Daoy (cell line): ENCODE data around the gene CELF4. TPM values are rescaled to one million over a fixed set of nuclear protein-coding genes. Genes with fewer than 3 reads are reported as not detected.

Experiments used
- DNase-seq: peaks from one replicate; pipeline ENCODE4 v3.0.0-alpha.2; 2015; ENCODE audit warnings: low read depth
- total RNA-seq: library from RNA; depleted of rRNA; stranded (reverse); fragments of >200 nt; shearing (Covaris generic); gene quantifications from 2 replicates; pipeline ENCODE4 v1.2.3, GENCODE V29; 2014

CELF4 gene
- total RNA-seq, 1 experiment from 2014 or later = not detected

GRCh38 chr18:37524498-37525261 lies 40.9 kb downstream of the CELF4 start:
- peak; percentile 11 for DNase-seq

DNA sequence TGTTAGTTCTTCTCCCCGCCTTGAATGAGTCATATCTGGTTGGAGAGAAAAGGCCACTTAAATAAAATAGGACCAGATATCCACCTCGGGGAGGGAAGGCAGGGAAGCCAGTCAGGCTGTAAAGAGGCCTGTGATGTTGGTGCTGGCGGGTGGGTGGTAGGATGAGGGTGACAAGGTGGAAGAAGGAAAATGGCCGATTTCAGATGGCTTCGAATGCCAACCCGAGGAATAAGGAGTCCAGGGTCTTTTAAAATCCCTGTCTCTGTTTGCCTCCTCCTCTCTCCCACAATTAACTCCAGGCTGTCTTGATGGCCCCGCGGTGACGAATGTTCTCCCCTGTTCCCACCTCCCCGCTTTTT lies 41.5 kb downstream of the CELF4 start:
- DNase-seq = peak; percentile 12

GRCh38 chr18:37521510-37522465 lies 43.8 kb downstream of the CELF4 start:
- no peak for DNase-seq

DNA sequence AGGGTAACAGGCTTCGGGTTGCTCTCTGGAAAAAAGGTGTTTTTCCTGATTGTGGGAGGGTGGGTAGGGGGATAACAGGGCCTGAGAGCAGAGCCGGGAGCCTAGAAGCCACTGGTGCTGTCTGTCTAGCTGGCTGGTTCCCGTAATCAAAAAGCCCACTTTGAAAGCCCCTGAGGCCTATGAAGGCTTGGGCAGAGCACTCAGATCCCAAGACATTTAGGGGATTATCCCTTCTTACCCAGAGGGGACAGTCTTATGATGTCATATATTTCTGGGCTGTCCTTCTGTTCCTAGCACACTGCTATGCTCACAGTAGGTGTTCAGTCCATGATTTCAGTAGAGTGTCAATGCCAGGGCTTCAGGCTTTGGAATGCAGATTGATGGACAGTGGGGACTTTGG lies 45.1 kb downstream of the CELF4 start:
- DNase-seq = no peak

DNA sequence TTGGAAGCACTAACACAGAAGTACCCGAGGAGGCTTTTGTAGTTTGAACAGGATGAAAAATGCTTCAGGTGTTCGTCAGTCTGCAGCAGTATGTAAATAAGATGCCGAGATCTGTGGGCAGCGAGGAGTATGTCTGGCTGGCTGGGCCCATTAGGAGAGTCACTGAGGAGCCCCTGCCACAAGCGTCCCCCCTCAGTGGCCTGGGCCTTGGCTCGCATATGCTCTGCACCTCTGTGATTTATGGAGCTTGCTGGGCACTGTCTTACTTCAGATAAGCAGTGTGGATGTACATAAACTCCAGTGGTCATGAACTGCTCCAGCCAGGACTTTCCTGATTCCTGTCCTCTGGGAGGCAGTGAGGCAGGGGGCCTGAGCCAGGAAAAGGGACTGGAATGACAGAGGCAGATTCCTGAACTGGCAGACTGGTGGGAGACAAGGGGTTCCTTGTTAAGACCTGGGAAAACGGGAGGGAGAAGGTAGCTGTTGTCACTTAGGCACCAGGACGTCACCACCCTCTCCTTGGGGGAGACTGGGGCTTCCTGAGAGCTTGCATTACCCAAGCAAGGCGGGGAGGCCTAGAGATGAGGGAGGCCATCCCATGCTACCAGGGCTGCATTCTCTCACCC lies 46.0 kb downstream of the CELF4 start:
- no peak for DNase-seq

DNA sequence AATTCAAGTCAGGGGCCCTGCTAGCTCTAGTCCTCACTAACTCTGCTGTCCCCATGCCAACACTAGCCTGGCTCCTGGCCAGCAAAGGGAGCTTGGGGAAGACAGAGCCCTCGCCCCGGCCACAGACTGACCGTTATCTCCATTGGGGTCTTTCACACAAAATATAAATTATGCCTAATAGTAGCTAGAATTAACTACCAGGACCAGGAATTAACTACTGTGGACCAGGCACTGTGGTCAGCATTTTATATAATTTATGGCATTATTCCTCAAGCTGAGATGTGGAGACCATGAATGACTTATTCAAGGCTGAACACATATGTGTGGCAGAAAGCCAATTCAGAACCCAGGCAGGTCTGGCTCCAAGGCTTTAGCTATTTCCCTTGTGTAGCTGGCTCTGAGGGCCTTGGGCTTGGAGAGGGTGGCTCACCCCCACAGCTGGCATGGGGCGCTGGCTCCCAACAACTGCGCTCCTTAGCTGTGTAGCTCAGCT lies 49.2 kb downstream of the CELF4 start:
- no peak for DNase-seq

DNA sequence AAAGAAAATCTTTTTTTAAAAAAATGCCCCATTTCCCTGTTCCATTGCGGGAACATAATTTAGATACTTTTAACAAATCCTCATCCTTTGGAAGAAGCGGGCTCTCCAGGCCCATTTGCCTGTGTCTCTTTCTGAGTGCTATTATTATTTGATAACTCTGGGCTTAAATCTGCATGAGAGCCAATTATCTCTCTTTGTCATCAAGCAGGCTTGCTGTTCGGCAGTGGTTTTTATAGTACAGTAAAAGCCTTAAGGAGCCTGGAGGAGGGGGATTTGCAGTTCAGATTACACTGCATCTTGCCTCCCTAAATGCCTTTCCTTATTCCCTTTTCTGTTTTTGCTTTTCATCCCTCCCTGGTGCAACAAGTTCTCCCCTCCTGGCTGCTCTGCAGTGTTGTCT lies 50.6 kb downstream of the CELF4 start:
- no peak for DNase-seq

DNA sequence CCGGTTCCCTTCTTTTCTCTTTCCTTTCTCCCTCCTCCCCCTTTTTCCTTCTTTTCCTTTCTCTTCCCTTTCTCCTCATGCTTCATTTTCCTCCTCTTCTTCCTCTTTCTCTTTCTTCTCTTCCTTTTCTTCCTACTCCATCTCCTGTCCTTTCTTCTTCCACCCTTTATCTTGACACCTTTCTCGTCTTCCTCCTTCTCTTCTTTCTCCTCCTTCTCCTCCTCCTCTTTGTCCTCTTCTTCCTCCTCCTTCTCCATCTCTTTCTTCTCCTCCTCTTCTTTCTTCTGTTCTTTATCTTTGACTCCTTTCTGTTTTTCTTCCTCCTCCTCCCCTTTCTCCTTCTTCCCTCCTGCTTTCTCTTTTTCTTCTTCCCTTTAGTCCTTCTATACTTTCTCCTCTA lies 53.2 kb downstream of the CELF4 start:
- DNase-seq = no peak

- no peak for DNase-seq
Measured at GRCh38 chr18:37511721-37512298, 53.8 kb downstream of the CELF4 start.

GRCh38 chr18:37509600-37509999 lies 56.0 kb downstream of the CELF4 start:
- DNase-seq = no peak

DNA sequence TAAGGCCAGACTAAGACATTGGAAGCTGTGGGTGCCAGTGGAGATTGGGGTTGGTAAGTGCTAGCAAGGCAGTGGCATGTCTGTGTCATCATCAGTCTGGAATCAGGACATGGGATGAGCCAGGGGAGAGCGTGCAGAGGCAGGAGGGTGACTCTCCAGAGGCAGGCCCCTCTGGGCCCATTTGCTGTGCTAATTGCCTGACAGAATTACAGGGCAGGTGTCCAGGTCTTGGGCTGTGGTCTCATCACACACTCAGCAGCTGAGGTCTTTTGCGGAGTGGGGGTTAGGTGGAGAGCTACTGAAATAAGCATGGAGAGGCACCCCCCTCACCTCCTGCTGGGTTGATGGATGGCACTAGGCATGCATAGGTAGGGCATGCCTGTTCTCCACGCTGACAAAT lies 57.4 kb downstream of the CELF4 start:
- no peak for DNase-seq

- DNase-seq = no peak
Measured at GRCh38 chr18:37507239-37507638, 58.4 kb downstream of the CELF4 start.

GRCh38 chr18:37506001-37506400 lies 59.6 kb downstream of the CELF4 start:
- DNase-seq = no peak

GRCh38 chr18:37505321-37505720 lies 60.3 kb downstream of the CELF4 start:
- DNase-seq = no peak

DNA sequence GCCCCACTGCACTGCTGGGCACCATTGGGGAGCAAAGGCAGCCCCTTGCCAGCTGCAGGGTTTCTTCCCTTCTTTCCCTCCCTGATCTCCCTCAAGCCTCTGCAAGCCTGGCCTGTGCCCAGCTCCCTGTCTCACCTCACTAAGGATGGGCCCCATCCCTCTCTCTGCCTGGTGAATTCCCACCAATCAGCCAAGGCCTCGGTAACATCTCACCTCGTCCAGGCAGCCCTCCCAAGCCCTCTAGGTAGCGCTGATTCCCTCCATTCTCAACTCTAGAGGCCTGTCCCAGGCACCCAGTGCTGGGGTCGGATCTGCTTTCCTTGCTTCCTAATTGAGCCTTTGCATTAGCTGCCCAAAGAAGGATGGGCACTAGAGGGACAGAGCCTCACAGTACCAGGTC lies 63.0 kb downstream of the CELF4 start:
- no peak for DNase-seq

DNA sequence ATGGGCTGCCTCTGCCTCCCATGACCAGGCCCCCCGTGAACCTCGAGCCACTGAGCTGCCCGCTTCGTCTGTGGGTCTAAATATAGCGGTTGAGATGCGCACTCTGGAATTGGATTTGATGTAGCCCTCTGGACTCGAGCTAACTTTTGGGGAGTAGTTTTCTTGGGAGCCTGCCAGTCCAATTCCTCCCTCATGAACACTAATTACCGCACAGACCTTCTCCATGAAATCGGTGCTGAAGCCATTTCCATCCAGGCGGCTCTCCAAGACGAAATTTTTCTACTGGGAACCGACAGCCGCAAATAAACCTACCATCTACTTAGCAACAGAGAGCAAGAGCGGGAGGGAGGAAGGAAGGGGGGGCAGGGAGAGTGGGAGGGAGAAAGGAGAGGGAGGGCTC lies 63.6 kb downstream of the CELF4 start:
- DNase-seq = no peak

GRCh38 chr18:37501136-37501535 lies 64.5 kb downstream of the CELF4 start:
- DNase-seq = no peak

- DNase-seq = no peak
Measured at GRCh38 chr18:37499913-37500312, 65.7 kb downstream of the CELF4 start.

- no peak for DNase-seq
Measured at GRCh38 chr18:37499044-37499443, 66.6 kb downstream of the CELF4 start.

GRCh38 chr18:37497853-37498518 lies 67.6 kb downstream of the CELF4 start:
- no peak for DNase-seq

GRCh38 chr18:37496568-37496967 lies 69.0 kb downstream of the CELF4 start:
- DNase-seq = no peak
